ENCODE measurements around the gene INTS3.
A peak's percentile ranks its signal among the peaks of the same experiment; 100 is the strongest.
"Not testable (repeated sequence)": the region's sequence is repeated elsewhere in the genome, so short reads cannot be mapped to it uniquely, and the experiment has no call there.

The INTS3 gene

GRCh38 chr1:153776845-153777370 lies 49.1 kb downstream of the INTS3 start:
- DNase-seq (ENCODE audit: low read depth in 3 of 3): no peak

- DNase-seq (ENCODE audit: low read depth in 3 of 3): no peak
Observed at GRCh38 chr1:153777648-153778047, 49.8 kb downstream of the INTS3 start.

GRCh38 chr1:153778051-153778823 lies 50.4 kb downstream of the INTS3 start:
- no peak for DNase-seq (ENCODE audit: low read depth in 3 of 3)

- DNase-seq (ENCODE audit: low read depth in 3 of 3): no peak
Observed at GRCh38 chr1:153778824-153779519, 51.1 kb downstream of the INTS3 start.

GRCh38 chr1:153779781-153780541 lies 52.1 kb downstream of the INTS3 start:
- DNase-seq (ENCODE audit: low read depth in 3 of 3): no peak

- DNase-seq (ENCODE audit: low read depth in 3 of 3): no peak
Observed at GRCh38 chr1:153780551-153780950, 52.7 kb downstream of the INTS3 start.

- DNase-seq (ENCODE audit: low read depth in 3 of 3): not testable (repeated sequence)
Observed at GRCh38 chr1:153782648-153783047, 54.8 kb downstream of the INTS3 start.

- peak; percentile 82 to 90 (median 84) for DNase-seq (ENCODE audit: low read depth in 3 of 3)
Observed at GRCh38 chr1:153783233-153784190, 55.7 kb downstream of the INTS3 start.

GRCh38 chr1:153786038-153786790 lies 58.4 kb downstream of the INTS3 start:
- DNase-seq (ENCODE audit: low read depth in 3 of 3): no peak

- DNase-seq (ENCODE audit: low read depth in 3 of 3): no peak
Observed at GRCh38 chr1:153789478-153790034, 61.7 kb downstream of the INTS3 start.

GRCh38 chr1:153790313-153790965 lies 62.6 kb downstream of the INTS3 start:
- DNase-seq (ENCODE audit: low read depth in 3 of 3): no peak

GRCh38 chr1:153790966-153791647 lies 63.3 kb downstream of the INTS3 start:
- no peak for DNase-seq (ENCODE audit: low read depth in 3 of 3)

- no peak for DNase-seq (ENCODE audit: low read depth in 3 of 3)
Observed at GRCh38 chr1:153791648-153792253, 63.9 kb downstream of the INTS3 start.

GRCh38 chr1:153792631-153793041 lies 64.8 kb downstream of the INTS3 start:
- no peak for DNase-seq (ENCODE audit: low read depth in 3 of 3)

- no peak for DNase-seq (ENCODE audit: low read depth in 3 of 3)
Observed at GRCh38 chr1:153793261-153793972, 65.6 kb downstream of the INTS3 start.

- DNase-seq (ENCODE audit: low read depth in 3 of 3): no peak
Observed at GRCh38 chr1:153793973-153794615, 66.2 kb downstream of the INTS3 start.

GRCh38 chr1:153794624-153795329 lies 66.9 kb downstream of the INTS3 start:
- no peak for DNase-seq (ENCODE audit: low read depth in 3 of 3)
